HG03039 (cell line): Measurements from ENCODE around the gene ZNF839.
A peak's percentile ranks its signal among the peaks of the same experiment; 100 is the strongest.
"Not testable (repeated sequence)": the region's sequence is repeated elsewhere in the genome, so short reads cannot be mapped to it uniquely, and the experiment has no call there.

ENCODE experiments used
- ATAC-seq: cut with Tn5 transposase; IDR thresholded peaks from one replicate; pipeline ENCODE4 v1.9.1; 2021; ENCODE audit warnings: mild to moderate bottlenecking, moderate library complexity; ENCODE audit not compliant: unreplicated experiment

Gene ZNF839

DNA sequence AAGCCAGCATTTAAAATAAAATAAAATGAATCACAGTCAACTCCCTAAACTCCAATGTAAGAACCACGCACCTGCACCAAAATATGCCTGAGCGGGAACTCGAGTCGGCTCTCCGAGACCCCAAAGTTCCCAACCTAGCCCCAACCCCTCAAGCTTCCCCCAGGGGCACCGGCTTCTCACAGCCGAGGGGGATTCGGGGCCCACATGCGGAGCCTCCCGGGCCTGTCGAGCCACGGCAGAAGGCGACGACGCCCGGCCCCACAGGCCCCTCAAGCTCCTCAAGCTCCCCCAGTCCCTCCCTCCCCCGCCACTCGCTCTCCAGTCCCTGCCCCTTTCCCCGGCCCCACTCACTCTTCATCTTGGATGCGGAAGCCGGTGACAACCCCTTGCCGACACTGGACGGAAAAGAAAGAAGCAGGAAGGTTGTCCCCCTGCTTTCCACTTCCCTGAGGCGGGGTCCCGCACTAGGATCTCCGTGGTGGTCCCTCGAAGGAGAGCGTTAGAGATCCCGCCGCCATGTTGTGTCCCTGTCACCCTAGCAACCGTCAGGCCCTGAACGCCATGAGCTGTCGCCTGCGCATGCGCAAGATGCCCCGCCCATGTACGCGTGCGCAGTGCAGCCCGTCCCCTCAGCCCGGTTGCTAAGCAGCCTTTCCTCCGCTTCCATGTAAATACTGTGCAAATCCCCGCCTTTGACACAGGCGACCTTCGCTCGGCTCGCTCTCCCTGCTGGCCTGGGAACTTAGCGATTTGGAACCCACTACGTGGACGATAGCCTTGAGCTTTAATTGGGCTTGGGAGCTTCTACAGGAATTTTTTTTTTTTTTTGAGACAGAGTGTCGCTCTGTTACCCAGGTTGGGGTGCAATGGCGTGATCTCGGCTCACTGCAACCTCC is 14.7 kb upstream of the ZNF839 start, which contains the start of gene MOK:
Gene MOK, minus strand, starts transcription at position 554 of the 896 bp plus-strand sequence. Its CDS starts 196 bp downstream, at position 358.
- ATAC-seq = peak; percentile 90

DNA sequence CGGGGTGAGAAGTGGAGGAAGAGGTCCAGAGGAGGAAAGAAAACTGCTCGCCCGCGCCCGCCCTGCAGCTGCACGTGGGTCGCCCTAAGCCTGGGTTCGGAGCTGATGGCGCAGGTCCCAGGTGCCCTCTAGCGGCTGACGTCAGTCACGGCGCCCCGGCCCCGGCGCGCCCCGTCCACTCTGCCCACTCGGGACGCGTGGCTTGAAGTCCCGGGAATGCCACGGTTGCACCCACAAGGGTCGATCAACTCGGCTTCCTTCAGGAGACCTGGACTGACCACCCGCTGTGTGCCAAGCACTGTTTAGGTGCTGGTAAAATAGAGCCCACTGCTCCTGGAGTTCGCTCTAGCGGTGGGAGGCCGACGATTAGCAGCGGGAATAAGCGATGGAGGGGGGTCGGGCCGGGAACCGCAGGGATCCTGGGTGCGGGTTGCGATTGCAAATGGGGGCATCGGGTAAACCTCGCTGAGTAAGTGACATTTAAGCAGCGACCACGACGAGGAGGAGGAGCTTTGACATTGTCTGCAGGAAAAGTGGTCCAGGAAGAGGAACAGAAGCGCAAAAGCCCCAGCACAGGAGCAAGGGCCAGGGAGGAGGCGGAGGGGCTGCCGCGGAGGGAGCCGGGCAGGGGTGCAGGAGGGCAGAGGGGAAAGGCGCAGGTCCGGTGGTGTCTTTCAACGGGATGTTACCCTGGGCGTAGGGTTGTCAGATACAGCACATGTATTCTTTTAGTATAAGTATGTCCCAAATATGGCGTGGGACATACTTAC is 5.1 kb upstream of the ZNF839 start:
- ATAC-seq = peak; percentile 44

DNA sequence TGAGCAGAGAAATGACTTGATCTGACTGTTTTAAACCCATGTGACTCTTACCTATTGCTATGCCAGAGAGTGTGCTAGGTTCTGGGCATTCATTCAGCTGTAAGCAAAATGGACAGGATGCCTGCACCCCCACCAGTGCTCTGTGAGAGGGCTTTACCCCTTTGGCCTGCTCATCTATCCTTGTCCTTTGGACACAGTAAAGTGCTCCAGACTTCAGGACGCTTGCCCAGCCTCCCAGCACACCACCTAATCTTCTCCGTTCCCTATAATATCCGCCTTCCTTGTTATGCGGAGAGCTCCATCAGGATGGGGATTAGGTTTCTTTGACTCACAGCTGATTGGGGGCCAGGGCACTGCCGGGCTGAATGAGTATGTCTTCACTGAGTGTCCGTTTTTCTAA is 4.4 kb upstream of the ZNF839 start:
- no peak for ATAC-seq

DNA sequence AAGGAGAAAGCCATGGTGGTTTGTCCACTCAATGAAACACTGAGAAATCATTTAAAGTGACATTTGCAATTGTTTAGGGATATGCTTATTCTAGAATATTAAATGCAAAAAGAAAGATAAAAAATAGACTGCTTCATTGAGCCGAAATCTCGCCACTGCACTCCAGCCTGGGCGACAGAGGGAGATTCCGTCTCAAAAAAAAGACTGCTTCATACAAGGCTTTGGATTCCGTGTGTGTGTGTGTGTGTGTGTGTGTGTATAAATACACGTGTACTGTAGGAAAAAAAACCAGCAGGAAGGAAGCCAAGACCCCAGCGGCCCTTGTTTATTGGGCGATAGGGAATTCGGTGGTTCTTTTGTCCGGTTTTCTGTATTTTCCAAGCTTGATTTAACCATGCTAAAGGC is 3.2 kb upstream of the ZNF839 start:
- ATAC-seq = no peak

DNA sequence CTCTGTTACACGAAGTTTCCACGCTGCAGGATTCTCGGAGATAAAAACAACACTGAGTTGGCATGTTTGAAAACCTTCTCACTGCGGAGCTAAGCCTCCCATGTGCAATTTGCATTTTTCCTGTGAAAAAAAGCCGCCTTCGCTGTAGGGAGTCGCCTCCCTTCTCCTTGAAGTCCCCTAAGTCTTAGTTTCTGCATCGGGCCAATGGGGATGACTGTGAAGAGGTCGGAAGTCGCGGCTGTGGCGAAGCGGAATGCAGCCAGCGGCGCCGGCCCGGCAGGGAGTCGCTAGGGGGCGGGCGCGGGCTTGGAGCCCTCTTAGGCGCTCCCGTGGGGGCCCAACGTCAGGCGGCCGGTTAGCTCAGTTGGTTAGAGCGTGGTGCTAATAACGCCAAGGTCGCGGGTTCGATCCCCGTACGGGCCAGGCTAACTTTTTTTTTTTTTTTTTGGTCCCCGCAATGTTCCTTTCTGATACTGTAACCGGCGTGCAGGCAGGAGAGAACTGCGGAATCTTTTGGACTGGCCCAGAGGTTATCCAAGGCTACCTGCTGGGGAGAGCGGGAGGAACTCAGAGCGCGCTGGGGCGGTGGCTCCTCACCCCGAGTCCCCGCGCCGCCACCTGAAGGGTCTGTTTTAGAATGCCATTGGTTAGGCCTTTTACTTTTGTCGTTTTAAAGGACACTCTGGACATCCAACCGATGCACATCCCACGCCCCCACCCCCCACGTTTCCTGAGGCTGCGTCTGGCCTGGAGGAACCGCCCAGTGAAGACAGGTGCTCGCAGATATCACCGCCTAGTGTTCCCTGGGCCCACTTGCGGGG is 2.6 kb upstream of the ZNF839 start:
- ATAC-seq = peak; percentile 61

DNA sequence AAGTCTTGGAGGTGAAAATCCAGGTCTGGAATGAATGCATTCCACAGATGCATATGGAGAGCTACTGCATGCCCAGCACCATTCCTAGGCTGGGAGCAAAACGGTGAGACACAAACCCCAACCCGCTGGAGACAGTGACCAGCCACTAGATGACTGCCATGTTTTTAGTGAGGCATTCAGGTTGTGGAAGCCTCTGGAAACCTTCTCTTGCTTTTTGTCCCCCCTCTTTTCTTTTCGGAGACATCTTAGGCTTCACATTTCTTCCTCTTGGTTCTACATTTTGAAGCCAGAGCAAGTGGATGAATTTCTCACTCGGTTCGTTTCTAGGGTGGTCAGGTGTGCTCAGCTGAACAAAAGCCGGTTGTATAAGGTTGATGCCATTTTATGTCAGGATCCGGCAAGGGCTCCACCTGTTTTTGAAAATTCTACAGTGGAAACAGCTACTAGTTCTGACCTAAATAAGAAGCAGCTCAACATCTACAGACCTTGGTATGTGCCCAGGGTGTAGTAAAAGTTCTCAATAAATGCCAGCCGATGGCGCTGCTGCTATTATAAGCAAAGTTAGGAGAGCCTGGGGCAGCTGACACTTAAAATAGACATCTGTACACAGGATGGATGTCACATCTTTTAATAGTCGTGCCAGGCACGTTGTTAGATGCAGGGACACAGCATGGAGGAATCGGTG is 1.8 kb upstream of the ZNF839 start:
- ATAC-seq = no peak

DNA sequence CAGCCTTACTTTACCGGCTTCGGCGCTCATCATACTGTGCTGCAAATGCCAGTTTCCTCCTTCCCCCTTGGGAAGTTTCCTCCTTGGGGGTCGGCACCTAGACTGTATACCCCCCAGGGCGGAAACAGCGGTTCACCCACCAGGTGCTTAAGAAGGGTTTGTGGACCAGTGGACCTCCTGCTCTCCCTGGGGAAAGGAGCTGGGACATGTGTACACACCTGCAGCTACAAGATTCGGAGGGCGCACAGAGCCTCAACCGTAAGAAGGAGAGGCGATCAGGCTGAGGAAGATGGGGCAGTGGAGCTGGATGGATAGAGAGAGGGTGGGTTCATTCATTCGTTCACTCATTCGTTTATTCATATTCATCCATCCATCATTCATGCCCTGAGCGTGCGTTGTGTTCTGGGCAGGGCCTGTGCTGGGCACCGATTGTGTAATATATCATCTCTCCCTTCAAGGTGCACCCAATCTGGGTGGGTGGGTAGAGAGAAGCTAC is 717 bp upstream of the ZNF839 start:
- no peak for ATAC-seq

DNA sequence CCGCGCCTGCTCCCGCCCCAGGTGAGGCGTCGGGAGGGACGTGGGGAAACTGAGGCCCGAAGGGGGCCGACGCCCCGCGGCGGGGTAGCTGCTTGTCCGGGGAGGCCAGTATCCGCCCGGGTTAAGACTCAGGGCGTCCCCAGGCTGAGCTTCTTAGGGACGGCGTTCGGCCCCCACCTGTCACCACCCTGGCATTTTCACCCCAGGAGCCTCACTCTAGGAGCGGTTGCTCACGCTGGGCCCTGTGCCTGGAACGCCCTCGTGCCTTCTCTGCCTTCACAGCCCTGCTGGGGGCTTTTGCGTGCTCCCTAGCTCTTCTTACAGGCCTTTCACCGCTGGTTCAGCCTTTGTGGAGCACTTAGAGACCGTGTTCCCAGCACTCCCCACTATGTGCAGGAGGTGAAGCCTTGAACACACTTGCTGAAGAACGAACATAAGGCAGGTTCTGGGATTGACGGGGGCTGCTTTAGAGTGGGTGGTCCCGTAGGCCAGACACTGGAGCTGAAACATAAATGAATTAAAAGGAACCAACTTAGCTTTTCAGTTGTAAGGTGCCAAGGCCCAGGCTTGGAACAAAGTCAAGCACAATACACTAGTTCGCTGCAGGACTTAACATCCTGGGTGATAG is 601 bp downstream of the ZNF839 start:
- ATAC-seq = peak; percentile 18

DNA sequence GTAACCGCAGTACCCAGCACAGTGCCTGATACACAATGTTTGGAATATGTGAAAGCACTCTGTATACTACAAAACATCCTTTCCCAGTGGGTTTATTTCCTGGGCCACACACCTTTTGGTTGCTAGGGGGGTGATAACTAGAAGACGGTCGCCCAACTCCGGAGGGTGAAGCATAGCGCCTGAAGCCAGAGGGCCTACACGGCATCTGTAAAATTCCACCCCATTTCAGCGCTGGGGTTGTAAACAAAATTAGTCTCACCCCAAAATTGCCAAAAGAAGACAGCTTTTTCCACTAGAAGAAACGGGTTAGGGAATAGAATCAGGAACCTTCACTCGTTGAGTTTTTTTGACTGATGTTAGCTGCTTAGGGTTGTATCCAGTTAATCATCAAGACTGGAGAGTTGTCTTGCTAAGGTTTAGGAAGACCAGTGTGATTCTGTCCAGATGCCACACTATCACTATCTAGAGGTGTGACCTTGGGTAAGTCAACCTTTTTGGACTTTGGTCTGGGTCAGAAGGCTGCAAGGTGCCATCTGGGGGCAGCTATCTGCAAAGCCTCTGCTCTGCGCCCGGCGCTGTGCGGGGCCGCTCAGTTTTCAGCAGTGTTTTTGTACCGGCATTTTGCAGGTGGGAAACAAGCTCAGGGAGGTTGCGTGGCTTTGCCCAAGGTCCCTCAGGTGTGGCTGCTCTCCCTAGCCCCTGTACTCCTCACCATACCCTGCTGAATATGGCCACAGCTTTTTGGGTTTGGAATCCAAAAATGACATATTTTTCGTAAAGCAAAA is 1.3 kb downstream of the ZNF839 start:
- ATAC-seq = no peak

DNA sequence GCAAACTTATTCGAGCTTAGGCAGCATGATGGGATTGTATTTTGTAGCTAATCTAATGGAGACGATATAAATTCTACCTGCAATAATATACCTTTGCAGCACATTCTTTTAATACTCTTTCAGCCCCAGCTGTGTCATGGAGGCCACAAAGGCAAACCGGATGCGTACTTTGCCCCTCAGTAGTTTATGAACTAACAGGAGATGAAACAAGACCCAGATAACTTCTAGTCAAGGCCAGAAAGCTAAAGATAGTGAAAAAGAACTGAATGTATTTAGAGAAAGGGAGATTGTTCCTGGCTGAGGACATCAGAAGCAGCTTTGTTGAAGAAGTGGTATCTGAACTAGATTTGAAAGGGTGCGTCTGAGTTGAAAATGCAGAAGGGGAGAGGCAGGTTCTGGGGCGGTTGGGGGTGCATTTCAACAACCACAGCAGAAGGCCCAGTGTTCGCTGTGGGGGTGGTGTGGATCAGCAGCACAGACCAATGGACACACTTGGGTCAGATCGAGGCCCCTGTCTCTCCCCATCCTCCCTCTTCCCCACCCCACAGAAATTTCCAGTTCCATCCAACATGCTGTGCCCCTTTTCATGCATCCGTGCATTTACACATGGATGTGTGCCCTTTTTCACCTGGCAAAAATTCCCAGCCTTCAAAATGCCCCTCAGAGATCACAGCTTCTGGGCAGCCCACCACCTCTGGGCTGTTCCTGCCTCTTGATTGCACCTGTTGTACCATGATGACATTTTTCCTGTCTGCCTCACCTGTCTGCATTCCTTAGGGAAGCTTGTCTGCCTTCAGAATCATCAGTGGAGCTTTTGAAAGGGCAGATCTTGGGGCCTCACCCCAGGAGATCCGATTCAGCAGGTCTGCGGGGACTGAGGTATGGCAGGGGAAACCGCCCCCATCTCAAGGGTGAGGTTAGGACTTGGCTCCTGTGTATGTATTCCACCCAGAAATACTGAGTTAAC is 2.2 kb downstream of the ZNF839 start:
- no peak for ATAC-seq

DNA sequence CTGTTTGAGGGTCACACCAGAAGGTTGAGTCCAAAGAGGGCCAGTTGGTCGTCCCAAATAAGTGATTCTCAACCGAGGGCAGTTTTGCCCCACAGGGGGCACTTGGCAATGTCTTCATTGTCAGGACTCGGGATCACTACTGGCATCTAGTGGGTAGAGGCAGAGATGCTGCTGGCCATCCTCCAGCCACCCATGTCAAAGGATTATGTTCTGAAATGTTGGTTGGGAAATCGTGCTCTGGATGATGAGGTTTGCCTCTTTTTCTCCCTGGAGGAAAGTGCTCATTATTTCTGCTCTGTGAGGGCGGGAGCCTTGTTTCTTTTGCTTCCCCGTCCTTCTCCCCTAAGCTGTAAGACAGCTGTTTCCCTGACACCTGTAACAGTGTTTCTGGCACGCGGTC is 3.6 kb downstream of the ZNF839 start:
- no peak for ATAC-seq

DNA sequence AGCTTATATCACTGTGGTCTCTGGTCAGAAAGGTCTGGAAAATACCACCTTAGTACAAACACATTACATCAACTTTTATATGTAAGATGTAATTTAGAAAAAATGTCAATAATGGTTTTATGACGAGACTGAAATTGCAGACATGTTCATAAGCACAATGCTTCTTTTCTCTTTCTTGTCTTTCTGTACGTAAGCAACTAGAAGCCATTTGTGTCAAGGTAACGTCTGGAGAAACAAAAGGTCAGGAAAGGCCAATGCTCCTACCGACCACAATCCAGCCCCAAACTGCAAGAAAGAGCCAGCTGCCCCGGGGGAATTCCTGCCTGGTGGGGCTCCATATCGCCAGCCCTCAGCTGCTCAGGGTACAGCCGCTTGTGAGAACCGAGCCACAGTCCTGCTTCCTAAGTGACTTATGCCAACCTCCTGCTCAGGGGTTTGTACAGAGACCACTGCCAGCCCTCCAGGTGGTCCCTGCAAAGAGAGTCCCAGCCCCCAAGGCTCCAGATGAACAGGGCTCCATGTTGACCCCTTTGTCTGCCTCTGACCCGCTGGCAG is 6.3 kb downstream of the ZNF839 start:
- no peak for ATAC-seq

DNA sequence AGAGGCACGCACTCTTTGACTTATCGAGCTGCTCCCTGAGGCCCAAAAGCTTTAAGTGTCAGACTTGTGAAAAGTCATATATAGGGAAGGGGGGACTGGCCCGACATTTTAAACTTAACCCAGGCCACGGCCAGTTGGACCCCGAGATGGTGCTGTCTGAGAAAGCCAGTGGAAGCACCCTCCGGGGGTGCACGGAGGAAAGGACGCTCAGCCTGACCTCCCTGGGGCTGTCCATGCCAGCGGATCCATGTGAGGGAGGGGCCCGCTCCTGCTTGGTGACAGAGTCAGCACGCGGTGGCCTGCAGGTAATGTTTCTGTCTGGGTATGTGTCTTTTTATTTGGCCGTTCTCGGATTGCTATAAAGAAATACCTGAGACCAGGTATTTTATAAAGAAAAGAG is 7.0 kb downstream of the ZNF839 start:
- no peak for ATAC-seq

DNA sequence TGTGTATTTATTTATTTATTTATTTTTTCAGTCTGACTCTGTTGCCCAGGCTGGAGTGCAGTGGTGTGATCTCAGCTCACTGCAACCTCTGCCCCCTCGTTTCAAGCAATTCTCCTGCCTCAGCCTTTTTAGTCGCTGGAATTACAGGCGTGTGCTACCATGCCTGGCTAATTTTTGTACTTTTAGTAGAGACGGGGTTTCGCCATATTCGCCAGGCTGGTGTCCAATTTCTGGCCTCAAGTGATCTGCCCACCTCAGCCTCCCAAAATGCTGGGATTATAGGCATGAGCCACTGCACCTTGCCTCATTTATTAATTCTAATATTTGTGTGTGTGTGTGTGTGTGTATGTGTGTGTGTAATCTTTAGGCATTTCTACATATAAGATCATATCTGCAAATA is 9.8 kb downstream of the ZNF839 start:
- ATAC-seq = not testable (repeated sequence)

DNA sequence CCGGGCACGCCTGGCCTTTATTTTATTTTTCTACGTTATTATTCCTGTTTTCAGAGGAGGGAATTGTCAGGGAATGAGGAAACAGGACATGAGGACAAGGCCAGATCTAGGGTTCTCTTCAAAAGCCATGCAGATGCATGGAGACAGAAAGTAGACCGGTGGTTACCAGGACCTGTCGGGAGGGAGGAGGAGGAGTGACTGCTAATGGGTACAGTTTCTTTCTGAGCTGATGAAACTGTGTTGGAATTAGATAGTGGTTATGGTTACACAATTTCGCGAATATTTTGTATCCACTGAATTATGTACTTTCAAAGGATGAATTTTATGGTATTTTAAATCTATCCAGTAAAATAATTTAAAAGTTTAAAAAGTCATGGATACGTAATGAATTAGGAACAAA is 11.3 kb downstream of the ZNF839 start:
- ATAC-seq = no peak

DNA sequence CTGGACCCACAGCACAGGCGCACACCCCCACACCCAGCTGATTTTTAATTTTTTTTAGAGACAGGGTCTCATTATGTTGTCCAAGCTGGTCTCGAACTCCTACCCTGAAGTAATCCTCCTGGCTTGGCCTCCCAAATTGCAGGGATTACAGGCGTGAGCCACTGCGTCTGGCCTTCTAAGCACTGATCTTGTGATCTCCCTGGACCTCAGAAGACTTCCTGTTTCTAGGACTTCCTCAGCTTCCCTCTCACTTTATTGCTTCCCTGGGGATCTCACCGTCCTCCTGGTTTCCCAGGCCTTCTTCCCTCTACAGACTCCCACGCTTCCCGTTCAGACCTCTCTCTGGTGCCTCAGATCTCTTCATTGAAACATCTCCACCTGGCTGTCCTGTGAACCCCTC is 13.8 kb downstream of the ZNF839 start:
- ATAC-seq = no peak

DNA sequence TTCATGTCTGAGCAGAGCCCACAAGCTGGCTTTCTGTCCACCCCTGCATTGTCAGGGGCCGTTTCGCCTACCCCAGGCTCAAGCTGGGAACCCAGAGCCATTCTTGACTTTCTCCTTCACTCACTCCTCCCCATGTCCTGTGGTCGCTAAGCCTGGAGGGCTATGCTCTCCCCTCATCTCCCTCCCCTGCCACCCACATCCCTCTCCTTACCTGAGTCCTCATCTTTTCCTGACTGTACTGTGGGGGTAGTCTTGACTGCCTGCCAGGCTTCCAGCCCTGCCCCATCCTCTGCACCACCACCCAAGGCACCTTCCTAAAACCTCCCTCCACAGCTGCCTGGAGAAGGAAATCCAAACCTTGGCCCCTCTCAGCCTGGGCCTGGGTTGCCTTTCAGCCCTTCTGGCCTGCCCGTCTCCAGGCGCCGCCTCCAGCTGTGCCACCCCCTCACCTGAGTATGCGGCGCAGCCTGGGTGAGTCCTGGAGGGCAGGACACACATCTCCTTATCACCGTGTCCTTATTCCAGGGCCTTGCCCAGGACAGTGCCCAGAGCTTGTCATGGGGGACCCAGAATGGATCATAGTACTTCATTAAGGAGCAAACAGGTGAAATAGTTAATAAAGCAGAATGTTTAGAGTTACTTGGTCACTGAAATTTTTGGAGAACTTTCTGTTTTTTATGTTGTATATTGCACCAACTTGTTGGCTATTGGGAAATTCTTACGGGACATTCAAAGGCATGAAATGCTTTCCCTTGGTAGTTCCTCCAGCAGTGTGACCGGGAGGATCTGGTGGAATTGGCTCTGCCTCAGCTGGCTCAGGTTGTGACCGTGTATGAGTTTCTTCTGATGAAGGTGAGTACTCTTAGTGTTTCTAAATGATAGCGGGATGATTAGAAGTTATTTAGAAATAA is 14.5 kb downstream of the ZNF839 start:
- ATAC-seq = no peak
